ENCODE data around the gene STKLD1. TPM values are rescaled to one million over a fixed set of nuclear protein-coding genes. Genes with fewer than 3 reads are reported as not detected.

The STKLD1 gene
- polyA plus RNA-seq, 2 of the 4 experiments (the other 2 are of a cell fraction), result 1.1 to 1.2 TPM

GRCh38 chr9:133345596-133345995 is 30.6 kb upstream of the STKLD1 start:
- FAIRE-seq (no peak), ATAC-seq (no peak), DNase-seq (ENCODE audit: low read depth in 1 of 2, low spot score in 1 of 2) (no peak)
- ChIA-PET CTCF (interaction anchor here (0.7 to 3.4 kb wide), 3 partner anchors 16 to 159 kb away, joined by 3 to 10 read pairs (median 4); no protein-coding TSS in a partner anchor), POLR2A (no interaction called here)
- peaks cover 19% of the 10 kb centered on the region for H3K4me1 ChIP-seq
- WGBS (ENCODE audit: missing lambda C conversion rate), result 91% methylated on average over 6 of the region's 6 CpGs
- no peak overlapping the region for H3K4me2 ChIP-seq
- H3K4me3 ChIP-seq, result no peak overlapping the region
- TF ChIP-seq ZSCAN20 (CRISPR knock-in tag; IDR thresholded peaks at IDR 0.05) (no peak), TP53 (CRISPR knock-in tag; IDR thresholded peaks at IDR 0.05) (no peak), FOSL2 (IDR thresholded peaks at IDR 0.05) (no peak), FOSL2 (CRISPR knock-in tag; IDR thresholded peaks at IDR 0.05) (no peak), GATA3 (IDR thresholded peaks at IDR 0.05; ENCODE audit: borderline replicate concordance) (no peak), HOXB13 (CRISPR knock-in tag; IDR thresholded peaks at IDR 0.05; ENCODE audit: low read depth) (no peak), ZNF302 (CRISPR knock-in tag; IDR thresholded peaks at IDR 0.05) (no peak), HEYL (CRISPR knock-in tag; IDR thresholded peaks at IDR 0.05) (no peak), KDM5A (IDR thresholded peaks at IDR 0.05) (no peak), MAZ (IDR thresholded peaks at IDR 0.05; ENCODE audit: borderline replicate concordance, low read depth, low read length) (no peak), HES2 (IDR thresholded peaks at IDR 0.05) (no peak), RCOR1 (IDR thresholded peaks at IDR 0.05; ENCODE audit: low read depth, low read length) (no peak), E2F6 (IDR thresholded peaks at IDR 0.05; ENCODE audit: borderline replicate concordance, low read depth) (no peak), ZC3H11A (IDR thresholded peaks at IDR 0.05) (no peak), EP300 (IDR thresholded peaks at IDR 0.05) (no peak), CEBPB (IDR thresholded peaks at IDR 0.05) (no peak), NFE2L2 (conservative IDR thresholded peaks at IDR 0.05; ENCODE audit: low read length) (no peak), CBX8 (IDR thresholded peaks at IDR 0.05) (no peak), TFCP2L1 (CRISPR knock-in tag; IDR thresholded peaks at IDR 0.05) (no peak)
- TF ChIP-seq, protein P1, sequence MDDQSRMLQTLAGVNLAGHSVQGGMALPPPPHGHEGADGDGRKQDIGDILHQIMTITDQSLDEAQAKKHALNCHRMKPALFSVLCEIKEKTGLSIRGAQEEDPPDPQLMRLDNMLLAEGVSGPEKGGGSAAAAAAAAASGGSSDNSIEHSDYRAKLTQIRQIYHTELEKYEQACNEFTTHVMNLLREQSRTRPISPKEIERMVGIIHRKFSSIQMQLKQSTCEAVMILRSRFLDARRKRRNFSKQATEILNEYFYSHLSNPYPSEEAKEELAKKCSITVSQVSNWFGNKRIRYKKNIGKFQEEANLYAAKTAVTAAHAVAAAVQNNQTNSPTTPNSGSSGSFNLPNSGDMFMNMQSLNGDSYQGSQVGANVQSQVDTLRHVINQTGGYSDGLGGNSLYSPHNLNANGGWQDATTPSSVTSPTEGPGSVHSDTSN (IDR thresholded peaks at IDR 0.05), result no peak
- TF ChIP-seq, protein P2, sequence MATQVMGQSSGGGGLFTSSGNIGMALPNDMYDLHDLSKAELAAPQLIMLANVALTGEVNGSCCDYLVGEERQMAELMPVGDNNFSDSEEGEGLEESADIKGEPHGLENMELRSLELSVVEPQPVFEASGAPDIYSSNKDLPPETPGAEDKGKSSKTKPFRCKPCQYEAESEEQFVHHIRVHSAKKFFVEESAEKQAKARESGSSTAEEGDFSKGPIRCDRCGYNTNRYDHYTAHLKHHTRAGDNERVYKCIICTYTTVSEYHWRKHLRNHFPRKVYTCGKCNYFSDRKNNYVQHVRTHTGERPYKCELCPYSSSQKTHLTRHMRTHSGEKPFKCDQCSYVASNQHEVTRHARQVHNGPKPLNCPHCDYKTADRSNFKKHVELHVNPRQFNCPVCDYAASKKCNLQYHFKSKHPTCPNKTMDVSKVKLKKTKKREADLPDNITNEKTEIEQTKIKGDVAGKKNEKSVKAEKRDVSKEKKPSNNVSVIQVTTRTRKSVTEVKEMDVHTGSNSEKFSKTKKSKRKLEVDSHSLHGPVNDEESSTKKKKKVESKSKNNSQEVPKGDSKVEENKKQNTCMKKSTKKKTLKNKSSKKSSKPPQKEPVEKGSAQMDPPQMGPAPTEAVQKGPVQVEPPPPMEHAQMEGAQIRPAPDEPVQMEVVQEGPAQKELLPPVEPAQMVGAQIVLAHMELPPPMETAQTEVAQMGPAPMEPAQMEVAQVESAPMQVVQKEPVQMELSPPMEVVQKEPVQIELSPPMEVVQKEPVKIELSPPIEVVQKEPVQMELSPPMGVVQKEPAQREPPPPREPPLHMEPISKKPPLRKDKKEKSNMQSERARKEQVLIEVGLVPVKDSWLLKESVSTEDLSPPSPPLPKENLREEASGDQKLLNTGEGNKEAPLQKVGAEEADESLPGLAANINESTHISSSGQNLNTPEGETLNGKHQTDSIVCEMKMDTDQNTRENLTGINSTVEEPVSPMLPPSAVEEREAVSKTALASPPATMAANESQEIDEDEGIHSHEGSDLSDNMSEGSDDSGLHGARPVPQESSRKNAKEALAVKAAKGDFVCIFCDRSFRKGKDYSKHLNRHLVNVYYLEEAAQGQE (IDR thresholded peaks at IDR 0.05), result no peak
- no peak overlapping the region for H3K27ac ChIP-seq
- no peaks in the 10 kb centered on the region for H3K9me3 ChIP-seq

DNA sequence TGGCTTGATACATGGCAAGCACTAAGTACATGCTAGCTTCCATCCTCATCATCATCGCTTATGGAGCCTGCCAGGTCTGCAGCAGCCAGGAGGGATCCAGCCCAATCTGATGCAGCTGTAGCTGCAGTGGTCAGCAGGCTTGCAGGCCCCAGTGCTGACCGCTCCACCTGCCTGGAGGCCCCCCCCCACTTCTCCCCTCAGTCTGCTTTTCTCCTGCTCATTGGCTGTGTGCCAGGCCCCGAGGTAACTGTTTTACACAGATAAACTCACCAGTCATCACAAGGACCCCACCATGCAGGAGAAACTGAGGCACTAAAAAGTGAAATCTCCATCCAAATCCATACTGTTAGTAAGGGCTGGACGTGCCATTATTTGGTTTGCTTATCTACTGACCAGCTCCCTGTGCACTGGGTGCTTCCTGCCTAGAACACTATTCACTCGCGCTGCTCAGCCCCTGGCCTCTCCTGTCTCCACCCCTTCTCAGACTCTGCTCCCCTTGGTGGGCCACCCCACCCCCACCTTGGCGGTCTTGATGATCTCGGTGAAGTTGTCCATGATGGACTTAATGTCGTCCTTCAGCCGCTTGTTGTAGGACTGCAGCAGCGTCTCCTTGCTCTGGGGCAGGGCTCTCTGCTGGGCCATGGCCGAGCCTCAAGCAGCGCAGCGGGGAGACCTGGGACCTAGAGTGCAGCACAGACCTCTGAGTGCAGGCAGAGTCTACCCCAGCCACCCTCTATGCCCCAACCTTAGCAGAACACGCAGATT is 30.0 kb upstream of the STKLD1 start:
- Histone ChIP-seq H3K9me3 (no peaks in the 10 kb centered on the region), H3K4me3 (peak overlapping the region; percentile 100), H3K27ac (peak overlapping the region; percentile 98 to 99), H3K4me2 (peak overlapping the region; percentile 87), H3K4me1 (peaks cover 19% of the 10 kb centered on the region)
- FAIRE-seq, result no peak
- no peak for TF ChIP-seq HOXA7 (CRISPR knock-in tag; IDR thresholded peaks at IDR 0.05)
- ATAC-seq, result no peak; a peak in 1 of 6 replicates
- ChIA-PET CTCF (interaction anchor here (0.7 to 3.4 kb wide), 3 partner anchors 16 to 160 kb away, joined by 3 to 10 read pairs (median 4); no protein-coding TSS in a partner anchor), POLR2A (no interaction called here)
- WGBS (ENCODE audit: missing lambda C conversion rate), result 75% methylated on average over 7 of the region's 15 CpGs
- no peak for DNase-seq (ENCODE audit: low read depth in 1 of 2, low spot score in 1 of 2)

Measured in A549 (cell line).